COLO668 (cell line): ENCODE measurements around the gene PTPN14.
"Not testable (repeated sequence)": the region's sequence is repeated elsewhere in the genome, so short reads cannot be mapped to it uniquely, and the experiment has no call there.

Experiments
- DNase-seq: peaks from one replicate; lab custom pipeline; 2025; ENCODE audit not compliant: unreplicated experiment; lab: John Stamatoyannopoulos, UW

PTPN14 gene

GRCh38 chr1:214481983-214482634 is 69.3 kb downstream of the PTPN14 start:
- DNase-seq, result not testable (repeated sequence)

GRCh38 chr1:214476986-214477870 is 74.2 kb downstream of the PTPN14 start:
- DNase-seq, result no peak

- no peak for DNase-seq
Observed at GRCh38 chr1:214476229-214476985, 75.0 kb downstream of the PTPN14 start.

GRCh38 chr1:214475746-214476145 is 75.7 kb downstream of the PTPN14 start:
- no peak for DNase-seq

GRCh38 chr1:214475331-214475730 is 76.1 kb downstream of the PTPN14 start:
- DNase-seq, result no peak

- DNase-seq, result no peak
Observed at GRCh38 chr1:214474467-214474866, 76.9 kb downstream of the PTPN14 start.

GRCh38 chr1:214473862-214474261 is 77.5 kb downstream of the PTPN14 start:
- no peak for DNase-seq

- DNase-seq, result no peak
Observed at GRCh38 chr1:214473387-214473786, 78.0 kb downstream of the PTPN14 start.

- DNase-seq, result no peak
Observed at GRCh38 chr1:214472364-214472763, 79.0 kb downstream of the PTPN14 start.

- DNase-seq, result no peak
Observed at GRCh38 chr1:214471458-214471857, 79.9 kb downstream of the PTPN14 start.

- no peak for DNase-seq
Observed at GRCh38 chr1:214470132-214470531, 81.3 kb downstream of the PTPN14 start.

- no peak for DNase-seq
Observed at GRCh38 chr1:214469290-214469689, 82.1 kb downstream of the PTPN14 start.

GRCh38 chr1:214467078-214467585 is 84.3 kb downstream of the PTPN14 start:
- DNase-seq, result no peak

GRCh38 chr1:214466403-214467077 is 84.9 kb downstream of the PTPN14 start:
- DNase-seq, result no peak

GRCh38 chr1:214464445-214465287 is 86.7 kb downstream of the PTPN14 start:
- no peak for DNase-seq

- no peak for DNase-seq
Observed at GRCh38 chr1:214463596-214463995, 87.8 kb downstream of the PTPN14 start.

- DNase-seq, result no peak
Observed at GRCh38 chr1:214462882-214463281, 88.5 kb downstream of the PTPN14 start.

- no peak for DNase-seq
Observed at GRCh38 chr1:214461305-214461704, 90.1 kb downstream of the PTPN14 start.

- DNase-seq, result no peak
Observed at GRCh38 chr1:214460304-214460916, 91.0 kb downstream of the PTPN14 start.

- no peak for DNase-seq
Observed at GRCh38 chr1:214459895-214460294, 91.5 kb downstream of the PTPN14 start.
